Naive B cell (primary cell): ENCODE data around the gene UBE2U. TPM values are rescaled to one million over a fixed set of nuclear protein-coding genes. Genes with fewer than 3 reads are reported as not detected.
"Not testable (repeated sequence)": the region's sequence is repeated elsewhere in the genome, so short reads cannot be mapped to it uniquely, and the experiment has no call there.

Experiments used
- ATAC-seq, 2 donors: fragments of 150-1000 bp; cut with Tn5 transposase; 2 replicates each; pipeline ENCODE4 v1.10.0; 2021; ENCODE audit warnings: low read depth in 2 of 2, mild to moderate bottlenecking in 2 of 2, moderate library complexity in 2 of 2
- DNase-seq: peaks from one replicate; pipeline ENCODE4 v3.0.0; 2022
- H3K27ac Mint-ChIP-seq, 6 donors: one replicate each; pipeline ENCODE4 v1.8.0; 2020 to 2022; ENCODE audit warnings: mild to moderate bottlenecking in 6 of 6, mixed read lengths in 6 of 6, moderate library complexity in 5 of 6, inconsistent platforms in 2 of 6
- H3K27me3 Mint-ChIP-seq, 3 donors: one replicate each; pipeline ENCODE4 v1.8.0; 2021 to 2022; ENCODE audit warnings: mixed read lengths in 3 of 3, mild to moderate bottlenecking in 1 of 3
- H3K36me3 Mint-ChIP-seq, 2 donors: one replicate each; pipeline ENCODE4 v1.8.0; 2020 to 2022; ENCODE audit warnings: mixed read lengths in 2 of 2, inconsistent platforms in 1 of 2, mild to moderate bottlenecking in 1 of 2
- H3K4me1 Mint-ChIP-seq, 3 donors: one replicate each; pipeline ENCODE4 v1.8.0; 2020 to 2022; ENCODE audit warnings: mixed read lengths in 3 of 3, inconsistent platforms in 1 of 3, mild to moderate bottlenecking in 1 of 3, moderate library complexity in 1 of 3
- H3K4me3 Mint-ChIP-seq, 8 donors: one replicate each; pipeline ENCODE4 v1.8.0; 2020 to 2022; ENCODE audit warnings: mild to moderate bottlenecking in 8 of 8, mixed read lengths in 8 of 8, moderate library complexity in 8 of 8, inconsistent platforms in 2 of 8
- H3K9me3 Mint-ChIP-seq, 7 donors: one replicate each; pipeline ENCODE4 v1.8.0; 2020 to 2022; ENCODE audit warnings: mixed read lengths in 7 of 7, mild to moderate bottlenecking in 5 of 7, inconsistent platforms in 2 of 7, moderate library complexity in 1 of 7
- polyA plus RNA-seq, 6 donors: library from polyadenylated mRNA; unstranded; fragments of 300-500 nt; fragmentation: Illumina TruSeq; gene quantifications; one replicate each; pipeline ENCODE4 v1.2.3, GENCODE V29; 2021; ENCODE audit warnings: low read depth in 6 of 6

UBE2U gene
- polyA plus RNA-seq, 6 donors from 2014 or later: not detected

DNA sequence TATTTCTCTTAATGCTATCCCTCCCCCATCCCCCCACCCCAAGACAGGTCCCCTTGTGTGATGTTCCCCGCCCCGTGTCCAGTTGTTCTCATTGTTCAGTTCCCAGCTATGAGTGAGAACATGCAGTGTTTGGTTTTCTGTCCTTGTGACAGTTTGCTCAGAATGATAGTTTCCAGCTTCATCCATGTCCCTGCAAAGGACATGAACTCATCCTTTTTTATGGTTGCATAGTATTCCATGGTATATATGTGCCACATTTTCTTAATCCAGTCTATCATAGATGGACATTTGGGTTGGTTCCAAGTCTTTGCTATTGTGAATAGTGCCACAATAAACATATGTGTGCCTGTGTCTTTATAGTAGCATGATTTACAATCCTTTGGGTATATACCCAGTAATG lies 55.0 kb downstream of the UBE2U start:
- not testable (repeated sequence) for H3K4me3 Mint-ChIP-seq, H3K36me3 Mint-ChIP-seq, H3K4me1 Mint-ChIP-seq, DNase-seq, H3K27ac Mint-ChIP-seq, ATAC-seq
- peaks cover 0 to 16% (median 9%) of the 10 kb centered on the region in 7 donors for H3K9me3 Mint-ChIP-seq
- H3K27me3 Mint-ChIP-seq: peaks cover 9 to 41% (median 28%) of the 10 kb centered on the region in 3 donors

DNA sequence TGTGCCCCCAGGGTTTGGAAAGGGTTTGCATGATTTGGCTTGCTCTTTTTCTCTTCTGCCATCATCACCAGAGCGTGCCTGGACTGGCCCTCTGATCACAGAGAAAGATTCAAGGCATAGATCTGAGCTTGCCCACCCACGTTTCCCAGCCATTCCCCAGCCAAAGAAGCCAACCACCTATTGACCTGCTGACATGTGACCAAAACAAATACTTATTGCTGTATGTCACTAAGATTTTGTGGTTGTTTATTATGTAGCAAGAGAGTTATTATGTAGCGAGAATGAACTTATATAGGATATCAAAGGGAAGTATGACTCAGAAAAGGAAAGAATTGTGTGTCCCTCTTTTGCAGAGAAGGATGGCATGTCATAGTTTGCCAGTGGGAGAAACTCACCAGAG lies 59.9 kb downstream of the UBE2U start:
- no peak overlapping the region for H3K27ac Mint-ChIP-seq

DNA sequence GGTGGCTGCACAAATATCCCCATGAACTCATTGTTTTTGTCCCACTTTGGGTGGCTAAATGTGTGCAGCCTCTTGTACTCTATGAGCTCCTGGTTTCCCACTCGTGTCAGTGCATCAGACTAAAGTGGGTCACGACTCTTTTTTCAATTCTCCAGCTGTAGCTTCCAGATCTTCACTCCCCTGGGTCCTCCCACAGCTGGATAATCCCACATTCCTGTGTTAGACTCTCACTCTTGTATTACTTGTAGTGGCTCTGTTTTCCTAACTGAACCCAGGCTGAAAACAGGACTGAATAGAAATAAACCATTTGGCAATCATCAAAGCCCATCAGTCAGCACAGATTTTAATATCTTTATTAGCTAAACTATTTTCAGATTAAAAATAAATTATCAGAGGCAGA lies 60.4 kb downstream of the UBE2U start:
- DNase-seq (no peak), ATAC-seq (no peak)
- no peak overlapping the region for H3K4me3 Mint-ChIP-seq
- H3K27me3 Mint-ChIP-seq: peaks cover 20 to 33% (median 28%) of the 10 kb centered on the region in 3 donors
- no peaks in the 10 kb centered on the region for H3K4me1 Mint-ChIP-seq
- H3K27ac Mint-ChIP-seq: no peak overlapping the region
- H3K36me3 Mint-ChIP-seq: no peaks in the 10 kb centered on the region
- peaks cover 0 to under 1% (median 0%) of the 10 kb centered on the region in 7 donors for H3K9me3 Mint-ChIP-seq

More for the DNA sequence above, 59.9 kb downstream of the UBE2U start:
- Mint-ChIP-seq H3K36me3 (no peaks in the 10 kb centered on the region), H3K27me3 (peaks cover 20 to 32% (median 28%) of the 10 kb centered on the region in 3 donors), H3K4me1 (no peaks in the 10 kb centered on the region), H3K4me3 (no peak overlapping the region), H3K9me3 (peaks cover 0 to 2% (median 0%) of the 10 kb centered on the region in 7 donors)
- no peak for ATAC-seq
- no peak for DNase-seq

DNA sequence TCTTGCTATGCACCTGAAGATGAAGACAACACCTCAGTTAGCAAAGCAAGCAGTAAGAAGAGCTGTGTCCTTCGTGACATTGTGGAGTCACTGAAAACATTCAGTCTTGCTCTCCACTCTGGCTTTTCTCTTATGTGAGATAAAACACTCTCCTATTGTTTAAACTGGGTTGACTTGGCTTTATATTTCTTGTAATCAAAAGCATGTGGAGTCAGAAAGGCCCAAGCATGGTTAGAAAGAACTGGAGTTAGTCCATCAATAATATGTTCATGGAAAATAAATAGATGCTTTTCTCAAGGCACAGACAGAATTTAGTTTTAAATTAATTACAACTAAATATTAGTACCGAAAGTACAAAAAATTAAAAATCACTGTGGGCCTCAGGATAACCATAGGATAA lies 61.7 kb downstream of the UBE2U start:
- DNase-seq (no peak), ATAC-seq (no peak)
- no peak overlapping the region for H3K27ac Mint-ChIP-seq
- H3K9me3 Mint-ChIP-seq: no peaks in the 10 kb centered on the region
- H3K36me3 Mint-ChIP-seq: no peaks in the 10 kb centered on the region
- H3K4me3 Mint-ChIP-seq: no peak overlapping the region
- peaks cover 0 to 3% (median 0%) of the 10 kb centered on the region in 3 donors for H3K4me1 Mint-ChIP-seq
- peaks cover 24 to 45% (median 28%) of the 10 kb centered on the region in 3 donors for H3K27me3 Mint-ChIP-seq

DNA sequence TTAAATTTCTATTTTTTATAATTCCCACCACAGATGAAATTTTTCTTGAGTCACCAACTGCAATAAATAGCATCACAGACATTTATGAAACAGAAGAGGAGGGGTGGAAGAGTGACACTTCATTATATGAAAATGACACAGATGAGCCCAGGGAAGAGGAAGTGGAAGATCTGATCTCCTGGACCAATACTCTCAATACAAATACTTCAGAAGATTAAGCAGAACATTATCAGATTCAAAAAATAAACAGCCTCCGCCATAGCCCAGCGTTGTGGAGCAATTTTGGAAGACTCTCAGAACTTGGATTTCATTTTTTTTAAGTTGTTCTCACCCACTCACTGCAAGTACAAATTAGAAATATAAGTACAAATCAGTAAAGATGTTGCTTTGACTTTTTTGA lies 63.6 kb downstream of the UBE2U start:
- DNase-seq (no peak), ATAC-seq (no peak)
- Mint-ChIP-seq H3K27me3 (peaks cover 20 to 36% (median 24%) of the 10 kb centered on the region in 3 donors), H3K4me3 (no peak overlapping the region), H3K4me1 (peaks cover 0 to 3% (median 0%) of the 10 kb centered on the region in 3 donors), H3K27ac (no peak overlapping the region), H3K9me3 (no peaks in the 10 kb centered on the region), H3K36me3 (no peaks in the 10 kb centered on the region)

DNA sequence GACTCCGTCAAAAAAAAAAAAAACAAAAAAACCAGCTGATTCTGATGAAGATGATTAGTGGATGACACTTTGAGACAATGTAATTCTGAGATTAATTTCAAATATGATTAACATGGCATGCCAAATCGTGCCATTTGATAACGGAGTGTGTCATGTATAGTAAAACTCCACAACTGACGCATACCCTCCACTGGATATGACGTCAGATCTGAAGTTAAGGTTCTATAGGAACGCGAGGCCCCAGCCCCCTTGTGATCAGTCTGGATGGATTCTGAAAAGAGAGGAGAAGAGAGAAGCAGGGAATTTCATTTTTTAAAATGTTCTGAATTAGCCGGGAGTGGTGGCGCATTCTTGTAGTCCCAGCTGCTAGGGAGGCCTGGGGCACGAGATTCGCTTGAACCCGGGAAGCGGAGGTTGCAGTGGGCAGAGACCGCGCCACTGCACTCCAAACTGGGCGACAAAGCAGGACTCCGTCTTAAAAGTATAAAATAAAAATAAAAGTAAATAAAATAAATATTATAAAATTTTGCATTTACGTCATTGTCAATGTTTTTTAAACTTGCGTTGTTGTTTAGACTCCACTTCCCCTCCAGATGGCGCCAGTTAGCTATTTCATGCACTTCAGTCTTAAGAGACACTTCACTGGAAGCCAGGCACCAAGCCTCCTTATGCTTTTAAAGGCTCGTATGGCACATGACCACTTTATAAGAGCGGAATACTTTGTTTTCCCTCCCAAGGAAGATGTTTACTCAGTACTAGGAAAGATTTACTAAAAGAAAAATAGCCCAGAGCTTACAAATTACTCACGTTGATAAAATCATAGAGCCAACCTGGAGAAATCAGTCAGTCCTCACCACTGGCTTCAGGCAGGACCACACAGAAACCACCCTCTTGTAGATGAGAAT lies 65.5 kb downstream of the UBE2U start:
- Mint-ChIP-seq H3K4me1 (peaks cover 0 to 3% (median 0%) of the 10 kb centered on the region in 3 donors), H3K36me3 (peaks cover 0 to 7% of the 10 kb centered on the region in 2 donors), H3K27me3 (peaks cover 12 to 28% (median 15%) of the 10 kb centered on the region in 3 donors), H3K27ac (no peak overlapping the region), H3K9me3 (peaks cover 0 to 5% (median 0%) of the 10 kb centered on the region in 7 donors), H3K4me3 (no peak overlapping the region)
- ATAC-seq: peak in 1 of 2 donors; percentile 41
- DNase-seq: peak; percentile 41

DNA sequence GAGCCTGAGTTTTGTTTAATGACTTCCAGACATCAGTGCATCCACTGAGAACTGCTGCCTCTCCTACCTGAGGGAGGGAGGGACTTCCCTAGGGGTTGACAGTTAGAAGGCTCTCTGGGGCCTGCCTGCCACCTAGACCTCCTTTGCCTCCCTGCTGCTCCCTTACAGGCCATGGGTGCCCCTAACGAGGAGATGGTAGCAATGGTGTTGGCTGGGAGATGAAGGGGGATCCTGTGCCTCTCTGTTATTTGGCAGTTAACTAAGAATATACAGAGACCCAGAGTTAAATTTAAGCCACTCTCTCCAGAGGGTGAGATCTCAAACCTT lies 66.1 kb downstream of the UBE2U start:
- H3K36me3 Mint-ChIP-seq: peaks cover 0 to 10% of the 10 kb centered on the region in 2 donors
- ATAC-seq: no peak
- H3K4me1 Mint-ChIP-seq: peaks cover 0 to 3% (median 0%) of the 10 kb centered on the region in 3 donors
- peaks cover 10 to 27% (median 13%) of the 10 kb centered on the region in 3 donors for H3K27me3 Mint-ChIP-seq
- no peak overlapping the region for H3K4me3 Mint-ChIP-seq
- peaks cover 0 to 5% (median under 1%) of the 10 kb centered on the region in 7 donors for H3K9me3 Mint-ChIP-seq
- no peak for DNase-seq
- H3K27ac Mint-ChIP-seq: no peak overlapping the region

DNA sequence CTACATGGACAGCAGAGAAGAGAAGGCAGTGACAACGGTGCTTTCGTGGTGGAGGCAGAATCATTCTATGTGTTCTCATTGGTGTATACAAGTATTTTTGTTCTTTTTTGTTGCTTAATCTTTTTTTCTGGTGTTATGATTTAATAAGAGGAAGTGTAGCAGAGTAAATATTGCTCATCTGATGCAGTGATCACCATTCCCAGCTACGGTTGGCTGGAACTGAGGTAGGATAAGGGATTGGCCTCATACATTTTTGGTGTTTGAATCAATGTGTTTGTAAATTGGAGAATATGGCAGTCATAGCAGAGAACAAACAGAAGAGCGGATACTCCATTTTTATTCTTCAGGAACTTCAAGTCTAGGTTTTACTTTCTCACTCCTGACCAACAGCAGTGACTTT lies 76.6 kb downstream of the UBE2U start:
- Mint-ChIP-seq H3K9me3 (no peaks in the 10 kb centered on the region), H3K4me1 (no peaks in the 10 kb centered on the region), H3K27me3 (no peaks in the 10 kb centered on the region), H3K4me3 (no peak overlapping the region), H3K36me3 (no peaks in the 10 kb centered on the region), H3K27ac (no peak overlapping the region)
- DNase-seq (no peak), ATAC-seq (no peak)

DNA sequence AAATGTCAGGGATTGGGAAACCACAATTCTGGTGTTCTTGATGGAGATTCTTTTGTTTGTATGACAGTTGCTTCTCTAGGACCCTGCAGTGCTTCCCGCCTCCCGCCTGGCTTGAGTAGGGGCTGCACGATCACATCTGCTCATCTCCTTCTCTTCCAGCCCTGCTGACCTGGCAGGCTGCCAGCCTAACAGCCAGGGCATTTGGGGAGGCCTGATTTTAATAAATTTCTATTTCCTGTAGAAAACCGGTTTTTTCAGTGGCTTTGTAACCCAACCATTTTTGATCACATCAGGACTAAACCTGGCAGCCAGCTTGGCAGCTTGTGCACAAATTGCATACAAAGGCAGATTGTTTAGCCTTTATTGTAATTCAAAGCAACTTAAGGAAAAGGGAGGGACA lies 78.9 kb downstream of the UBE2U start:
- no peaks in the 10 kb centered on the region for H3K36me3 Mint-ChIP-seq
- no peak overlapping the region for H3K4me3 Mint-ChIP-seq
- no peaks in the 10 kb centered on the region for H3K9me3 Mint-ChIP-seq
- no peaks in the 10 kb centered on the region for H3K4me1 Mint-ChIP-seq
- H3K27ac Mint-ChIP-seq: no peak overlapping the region
- peaks cover 0 to 5% (median 5%) of the 10 kb centered on the region in 3 donors for H3K27me3 Mint-ChIP-seq
- ATAC-seq: no peak
- DNase-seq: no peak

DNA sequence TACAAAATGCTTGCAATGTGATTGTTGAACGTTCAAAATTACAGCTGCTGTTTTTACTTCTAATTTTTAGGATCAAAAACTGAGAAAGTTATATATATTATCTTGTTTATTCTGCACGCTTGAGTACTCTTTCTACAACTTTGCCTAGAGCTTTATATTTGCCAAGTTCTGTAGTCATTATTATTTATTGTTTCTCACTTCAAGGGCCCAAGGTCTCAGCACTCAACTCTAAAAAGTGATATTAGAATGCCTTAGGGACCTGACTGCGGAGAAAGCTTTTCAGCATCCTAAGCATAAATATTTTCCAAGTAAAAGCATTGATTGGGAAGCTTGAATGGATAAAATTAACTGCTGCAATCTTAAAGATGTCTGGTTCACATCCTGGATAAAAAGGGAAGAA lies 83.6 kb downstream of the UBE2U start:
- Mint-ChIP-seq H3K4me3 (no peak overlapping the region), H3K9me3 (no peaks in the 10 kb centered on the region), H3K36me3 (no peaks in the 10 kb centered on the region), H3K27ac (no peak overlapping the region), H3K4me1 (no peaks in the 10 kb centered on the region), H3K27me3 (peaks cover 14 to 20% (median 20%) of the 10 kb centered on the region in 3 donors)
- ATAC-seq: no peak
- DNase-seq: no peak

DNA sequence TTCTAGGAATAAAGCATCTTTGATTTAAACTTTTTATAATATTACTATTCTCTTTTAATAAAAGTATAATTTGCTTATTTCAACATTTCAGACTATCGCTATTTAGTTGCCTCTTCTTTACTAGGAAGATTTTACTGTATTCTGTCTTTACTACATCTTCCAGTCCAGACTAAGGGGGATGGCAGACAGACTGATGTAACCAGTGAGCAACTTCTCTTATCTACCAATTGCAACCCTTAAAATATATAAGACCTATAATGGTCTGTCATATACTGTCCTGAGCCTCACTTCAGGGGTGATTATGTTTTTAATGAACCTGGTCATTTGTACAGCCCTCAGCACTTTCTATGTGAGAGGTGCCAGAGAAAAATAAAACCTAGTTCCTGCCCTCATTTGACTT lies 87.0 kb downstream of the UBE2U start:
- Mint-ChIP-seq H3K4me1 (no peaks in the 10 kb centered on the region), H3K9me3 (peaks cover 0 to 5% (median 0%) of the 10 kb centered on the region in 7 donors), H3K27me3 (peaks cover 26 to 30% (median 28%) of the 10 kb centered on the region in 3 donors), H3K4me3 (no peak overlapping the region), H3K36me3 (no peaks in the 10 kb centered on the region), H3K27ac (no peak overlapping the region)
- ATAC-seq (no peak), DNase-seq (no peak)

DNA sequence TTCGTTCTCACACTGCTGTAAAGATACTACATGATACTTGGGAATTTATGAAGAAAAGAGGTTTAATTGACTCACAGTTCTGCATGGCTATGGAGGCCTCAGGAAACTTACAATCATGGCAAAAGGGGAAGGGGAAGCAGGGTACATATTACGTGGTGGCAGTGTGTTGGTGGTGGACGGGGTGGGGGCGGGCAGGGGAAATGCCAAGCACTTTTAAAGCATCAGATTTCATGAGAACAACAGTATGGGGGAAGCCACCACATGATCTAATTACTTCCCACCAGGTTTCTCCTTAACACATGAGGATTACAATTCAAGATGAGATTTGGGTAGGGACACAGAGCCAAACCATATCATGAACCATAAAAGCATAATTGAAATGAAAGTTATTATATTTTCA lies 88.5 kb downstream of the UBE2U start:
- Mint-ChIP-seq H3K4me3 (no peak overlapping the region), H3K9me3 (peaks cover 0 to 5% (median 0%) of the 10 kb centered on the region in 7 donors), H3K27me3 (peaks cover 29 to 36% (median 31%) of the 10 kb centered on the region in 3 donors), H3K27ac (no peak overlapping the region), H3K4me1 (no peaks in the 10 kb centered on the region), H3K36me3 (no peaks in the 10 kb centered on the region)
- ATAC-seq (no peak), DNase-seq (no peak)

DNA sequence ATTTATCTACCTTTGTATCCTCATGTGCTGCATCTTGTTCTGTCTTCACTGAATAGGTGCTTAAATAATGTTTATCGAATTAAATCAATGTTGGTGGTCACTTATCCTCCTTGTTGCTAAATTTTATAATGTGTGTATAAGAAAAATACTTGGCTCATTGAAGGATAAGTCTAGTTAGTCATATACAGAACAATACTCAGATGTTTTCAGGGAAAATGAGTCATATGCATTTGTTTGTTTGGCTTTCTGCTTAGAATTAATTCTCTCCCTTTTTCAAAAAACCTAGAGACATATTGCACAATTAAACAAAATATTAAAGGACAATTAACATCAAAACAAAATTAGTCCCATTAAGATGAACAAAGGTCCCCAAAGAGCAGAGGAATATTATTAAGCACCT lies 89.0 kb downstream of the UBE2U start:
- Mint-ChIP-seq H3K9me3 (peaks cover 0 to 7% (median 0%) of the 10 kb centered on the region in 7 donors), H3K4me3 (no peak overlapping the region), H3K27ac (no peak overlapping the region), H3K4me1 (no peaks in the 10 kb centered on the region), H3K27me3 (peaks cover 29 to 36% (median 36%) of the 10 kb centered on the region in 3 donors), H3K36me3 (no peaks in the 10 kb centered on the region)
- DNase-seq (no peak), ATAC-seq (no peak)

DNA sequence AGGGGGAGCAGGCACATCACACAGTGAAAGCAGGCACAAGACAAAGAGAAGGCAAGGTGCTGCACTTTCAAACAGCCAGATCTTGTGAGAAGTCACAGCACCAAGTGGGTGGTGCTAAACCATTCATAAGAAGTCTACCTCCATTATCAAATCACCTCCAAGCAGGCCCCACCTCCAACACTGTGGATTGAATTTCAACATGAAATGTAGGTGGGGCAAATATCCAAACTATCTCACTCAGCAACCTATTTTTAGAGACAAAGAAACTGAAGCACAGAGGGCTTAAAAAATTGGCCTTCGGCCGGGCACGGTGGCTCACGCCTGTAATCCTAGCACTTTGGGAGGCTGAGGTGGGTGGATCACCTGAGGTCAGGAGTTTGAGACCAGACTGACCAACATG lies 90.4 kb downstream of the UBE2U start:
- H3K36me3 Mint-ChIP-seq: no peaks in the 10 kb centered on the region
- peaks cover 29 to 48% (median 38%) of the 10 kb centered on the region in 3 donors for H3K27me3 Mint-ChIP-seq
- ATAC-seq: no peak

More for the DNA sequence above, 90.4 kb downstream of the UBE2U start:
- no peak for DNase-seq
- Mint-ChIP-seq H3K4me3 (no peak overlapping the region), H3K27ac (no peak overlapping the region), H3K9me3 (peaks cover 0 to 7% (median 0%) of the 10 kb centered on the region in 7 donors), H3K4me1 (no peaks in the 10 kb centered on the region)
